ENCODE data around the gene CHKB.

The CHKB gene

GRCh38 chr22:50548040-50548920 lies 34.4 kb downstream of the CHKB start:
- no peak overlapping the region for H3K4me3 ChIP-seq (ENCODE audit: low read depth, low read length)
- no peak for DNase-seq (ENCODE audit: low read depth)
- TF ChIP-seq CTCF (IDR thresholded peaks at IDR 0.05; ENCODE audit: control insufficient read depth, extremely low read depth, insufficient read depth): no peak

GRCh38 chr22:50547263-50547985 lies 35.2 kb downstream of the CHKB start:
- DNase-seq (ENCODE audit: low read depth): no peak
- no peak overlapping the region for H3K4me3 ChIP-seq (ENCODE audit: low read depth, low read length)
- no peak for TF ChIP-seq CTCF (IDR thresholded peaks at IDR 0.05; ENCODE audit: control insufficient read depth, extremely low read depth, insufficient read depth)

DNA sequence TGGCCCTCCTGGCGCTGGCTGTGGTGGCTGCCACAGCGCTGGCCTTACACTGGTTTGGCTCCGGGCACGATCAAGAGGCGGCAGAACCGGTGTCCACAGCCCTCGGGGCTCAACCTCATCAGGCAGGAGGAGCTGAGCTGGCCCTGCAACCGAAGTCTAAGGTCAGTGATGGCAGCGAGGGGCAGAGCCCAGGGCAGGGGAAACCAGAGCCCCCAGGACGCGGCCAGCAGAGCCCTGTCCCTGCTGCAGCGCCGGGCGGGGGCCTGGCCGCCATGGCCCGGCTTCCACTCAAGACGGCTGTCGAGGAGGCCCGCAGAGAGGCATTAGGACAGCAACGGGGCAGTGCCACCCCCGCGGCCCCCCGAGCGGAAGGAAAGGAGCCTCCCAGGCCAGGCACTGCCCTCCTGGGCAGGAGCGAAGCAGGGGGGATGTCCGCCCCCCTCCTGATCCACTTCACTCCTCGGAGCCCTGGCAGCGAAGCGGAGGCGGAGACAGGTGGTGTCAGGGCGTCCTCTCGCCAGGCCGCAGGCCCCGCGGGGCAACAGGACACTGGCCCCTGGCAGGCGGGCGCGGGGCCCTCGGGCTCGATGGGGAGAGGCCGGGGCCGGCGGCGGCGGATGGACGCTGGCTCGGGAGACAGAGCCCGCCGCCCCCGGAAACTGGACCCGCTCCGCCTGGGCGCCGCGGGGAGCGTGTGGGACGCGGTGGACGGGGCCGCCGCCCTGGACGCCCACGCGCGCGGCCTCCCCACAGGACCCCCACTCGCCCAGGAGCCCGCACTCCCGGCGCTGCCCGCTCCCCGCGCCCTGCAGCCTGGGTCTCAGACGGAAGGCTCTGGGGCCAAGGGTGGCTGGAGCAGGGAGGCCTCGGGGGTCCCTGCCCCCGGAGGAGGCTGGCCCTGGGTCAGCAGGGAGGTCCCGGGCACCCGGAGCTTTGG lies 36.1 kb downstream of the CHKB start:
- DNase-seq (ENCODE audit: low read depth): no peak
- no peak for TF ChIP-seq CTCF (IDR thresholded peaks at IDR 0.05; ENCODE audit: control insufficient read depth, extremely low read depth, insufficient read depth)
- no peak overlapping the region for H3K4me3 ChIP-seq (ENCODE audit: low read depth, low read length)

DNA sequence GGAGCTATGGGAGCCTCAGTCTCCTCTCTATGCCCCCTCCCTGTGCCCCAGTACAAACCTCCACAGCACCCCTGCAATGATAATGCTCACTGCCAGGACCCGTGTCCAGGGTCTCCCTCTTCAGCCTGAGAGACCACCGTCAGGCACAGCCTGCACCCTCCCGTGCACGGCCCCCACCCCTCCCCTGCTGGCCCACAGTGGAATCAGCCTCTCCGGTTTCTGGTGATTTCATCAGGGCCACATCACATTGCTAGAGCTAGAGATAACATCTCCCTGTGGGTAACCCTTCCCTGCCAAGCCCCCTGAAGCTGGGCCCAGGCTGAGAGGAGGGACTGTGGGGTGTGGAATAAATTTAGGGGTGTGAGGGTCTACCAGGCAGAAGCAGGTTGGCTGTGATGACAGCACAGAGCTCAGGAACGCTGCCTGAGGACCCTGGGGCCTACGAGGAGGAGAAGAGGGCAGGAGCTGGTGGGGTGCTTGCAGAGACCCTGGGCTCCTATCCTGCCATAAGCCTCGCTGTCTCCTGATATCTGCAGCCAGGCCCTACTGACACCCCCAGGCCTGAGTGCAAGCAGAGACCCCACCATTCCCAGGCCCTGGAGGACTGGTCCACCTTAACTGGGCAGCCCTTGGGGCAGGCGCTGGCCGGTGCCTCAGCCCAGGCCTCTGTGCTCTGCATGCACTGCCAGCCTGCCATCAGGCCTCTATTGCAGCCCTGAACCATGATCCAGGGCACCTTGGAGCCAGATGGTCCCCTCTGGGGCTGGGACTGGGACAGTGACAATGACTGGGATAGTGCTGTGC lies 36.9 kb downstream of the CHKB start, which contains the start of gene KLHDC7B:
TSS of gene KLHDC7B (plus strand) at position 378 of the 804 bp plus-strand sequence. CDS start at position 723, 345 bp downstream.
- no peak within 1 kb of the TSS for H3K4me3 ChIP-seq (ENCODE audit: low read depth, low read length)

DNA sequence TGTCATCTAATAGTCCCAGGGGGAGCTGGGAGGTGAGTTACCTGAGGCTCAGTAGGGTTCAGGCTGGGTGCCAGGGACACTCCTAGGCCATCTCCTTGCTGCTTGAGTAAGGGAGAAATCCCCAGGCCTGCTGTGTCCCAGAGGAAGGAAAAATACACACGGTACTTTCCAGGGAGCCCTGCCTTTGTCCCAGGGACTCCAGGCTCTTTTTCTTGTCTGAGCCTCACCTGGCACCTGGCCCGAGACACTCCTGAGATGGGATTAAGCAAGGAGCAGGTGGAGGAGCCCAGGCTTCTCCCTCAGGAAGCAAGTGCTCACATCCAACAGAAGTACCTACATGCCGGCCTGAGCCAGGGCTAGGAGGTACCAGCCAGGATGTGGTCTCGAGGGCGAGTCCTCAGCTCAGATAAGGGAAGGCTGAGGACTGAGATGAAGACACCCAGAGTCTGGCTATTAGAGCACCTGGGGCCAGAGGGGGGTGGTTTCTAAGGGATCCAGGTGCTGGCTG lies 37.8 kb downstream of the CHKB start:
- no peak for DNase-seq (ENCODE audit: low read depth)
- no peak for TF ChIP-seq CTCF (IDR thresholded peaks at IDR 0.05; ENCODE audit: control insufficient read depth, extremely low read depth, insufficient read depth)

More for the DNA sequence above, 36.9 kb downstream of the CHKB start, which contains the start of gene KLHDC7B:
- no peak for DNase-seq (ENCODE audit: low read depth)
- no peak for TF ChIP-seq CTCF (IDR thresholded peaks at IDR 0.05; ENCODE audit: control insufficient read depth, extremely low read depth, insufficient read depth)

More for the DNA sequence above, 37.8 kb downstream of the CHKB start:
- H3K4me3 ChIP-seq (ENCODE audit: low read depth, low read length): no peak overlapping the region

Data from LNCaP clone FGC (cell line).